ENCODE results near the gene C1orf232. TPM values are rescaled to one million over a fixed set of nuclear protein-coding genes. Genes with fewer than 3 reads are reported as not detected.
A peak's percentile ranks its signal among the peaks of the same experiment; 100 is the strongest.

Gene C1orf232
- total RNA-seq, 4 donors from 2014 or later = not detected

- DNase-seq (ENCODE audit: low spot score) (no peak), ATAC-seq (ENCODE audit: low FRiP score) (no peak)
- TF ChIP-seq, protein P1, sequence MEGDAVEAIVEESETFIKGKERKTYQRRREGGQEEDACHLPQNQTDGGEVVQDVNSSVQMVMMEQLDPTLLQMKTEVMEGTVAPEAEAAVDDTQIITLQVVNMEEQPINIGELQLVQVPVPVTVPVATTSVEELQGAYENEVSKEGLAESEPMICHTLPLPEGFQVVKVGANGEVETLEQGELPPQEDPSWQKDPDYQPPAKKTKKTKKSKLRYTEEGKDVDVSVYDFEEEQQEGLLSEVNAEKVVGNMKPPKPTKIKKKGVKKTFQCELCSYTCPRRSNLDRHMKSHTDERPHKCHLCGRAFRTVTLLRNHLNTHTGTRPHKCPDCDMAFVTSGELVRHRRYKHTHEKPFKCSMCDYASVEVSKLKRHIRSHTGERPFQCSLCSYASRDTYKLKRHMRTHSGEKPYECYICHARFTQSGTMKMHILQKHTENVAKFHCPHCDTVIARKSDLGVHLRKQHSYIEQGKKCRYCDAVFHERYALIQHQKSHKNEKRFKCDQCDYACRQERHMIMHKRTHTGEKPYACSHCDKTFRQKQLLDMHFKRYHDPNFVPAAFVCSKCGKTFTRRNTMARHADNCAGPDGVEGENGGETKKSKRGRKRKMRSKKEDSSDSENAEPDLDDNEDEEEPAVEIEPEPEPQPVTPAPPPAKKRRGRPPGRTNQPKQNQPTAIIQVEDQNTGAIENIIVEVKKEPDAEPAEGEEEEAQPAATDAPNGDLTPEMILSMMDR (IDR thresholded peaks at IDR 0.05) = no peak
Measured at GRCh38 chr1:26180010-26180506, 11.3 kb upstream of the C1orf232 start.

DNA sequence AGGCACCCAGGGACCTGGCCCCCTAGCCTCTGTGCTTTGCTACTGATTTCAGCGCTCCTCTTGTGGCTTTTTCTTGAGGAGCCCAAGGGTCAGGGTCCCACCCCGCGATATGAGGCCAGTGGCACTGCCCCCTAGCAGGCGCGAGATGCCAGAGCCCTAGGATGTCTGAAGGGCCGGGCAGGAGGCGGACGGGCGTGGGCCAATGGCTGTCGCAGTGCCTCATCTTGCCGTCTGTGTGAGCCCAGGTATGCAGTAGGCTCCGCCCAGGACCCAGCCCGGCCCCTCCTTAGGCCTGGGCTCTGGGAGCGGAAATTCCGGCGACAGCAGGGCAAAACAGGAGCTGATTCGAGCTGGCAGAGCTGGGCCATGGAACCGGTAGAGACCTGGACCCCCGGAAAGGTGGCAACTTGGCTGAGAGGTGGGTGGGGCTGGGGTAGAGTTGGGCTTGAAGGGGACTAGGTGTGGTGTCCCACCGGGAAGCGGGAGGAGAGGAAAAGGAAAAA lies 8.5 kb upstream of the C1orf232 start, which contains the start of gene CNKSR1:
CNKSR1 (plus strand) TSS at position 310 of the 503 bp plus-strand sequence; CDS start at position 367, 57 bp downstream.
- ATAC-seq (ENCODE audit: low FRiP score) = peak; percentile 24
- DNase-seq (ENCODE audit: low spot score) = no peak
- TF ChIP-seq, protein P1 (IDR thresholded peaks at IDR 0.05) = no peak

GRCh38 chr1:26175346-26175745 lies 6.6 kb upstream of the C1orf232 start:
- ATAC-seq (ENCODE audit: low FRiP score) (no peak), DNase-seq (ENCODE audit: low spot score) (no peak)
- TF ChIP-seq, protein P1 (IDR thresholded peaks at IDR 0.05) = no peak

GRCh38 chr1:26171084-26172072 lies 2.6 kb upstream of the C1orf232 start, which contains the start of gene ZNF593OS:
Gene ZNF593OS (minus strand): TSS chr1:26171832. CDS start chr1:26171661, 171 bp downstream.
- no peak for ATAC-seq (ENCODE audit: low FRiP score)
- TF ChIP-seq, protein P1 (IDR thresholded peaks at IDR 0.05) = no peak
- DNase-seq (ENCODE audit: low spot score) = no peak

DNA sequence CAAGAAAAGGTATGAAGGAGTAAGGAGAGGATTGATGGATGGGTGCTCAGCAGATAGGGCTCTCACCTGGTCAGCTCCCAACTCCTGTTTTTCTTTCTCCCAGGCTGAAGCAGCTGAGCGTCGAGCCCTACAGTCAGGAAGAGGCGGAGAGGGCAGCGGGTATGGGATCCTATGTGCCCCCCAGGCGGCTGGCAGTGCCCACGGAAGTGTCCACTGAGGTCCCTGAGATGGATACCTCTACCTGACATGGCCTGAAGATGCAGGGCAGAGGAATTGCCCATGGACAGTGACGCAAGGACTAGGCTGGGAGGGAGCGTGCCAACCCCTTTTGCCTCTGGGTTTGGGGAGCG lies 1.7 kb upstream of the C1orf232 start:
- no peak for ATAC-seq (ENCODE audit: low FRiP score)
- TF ChIP-seq, protein P1 (IDR thresholded peaks at IDR 0.05) = no peak
- no peak for DNase-seq (ENCODE audit: low spot score)

DNA sequence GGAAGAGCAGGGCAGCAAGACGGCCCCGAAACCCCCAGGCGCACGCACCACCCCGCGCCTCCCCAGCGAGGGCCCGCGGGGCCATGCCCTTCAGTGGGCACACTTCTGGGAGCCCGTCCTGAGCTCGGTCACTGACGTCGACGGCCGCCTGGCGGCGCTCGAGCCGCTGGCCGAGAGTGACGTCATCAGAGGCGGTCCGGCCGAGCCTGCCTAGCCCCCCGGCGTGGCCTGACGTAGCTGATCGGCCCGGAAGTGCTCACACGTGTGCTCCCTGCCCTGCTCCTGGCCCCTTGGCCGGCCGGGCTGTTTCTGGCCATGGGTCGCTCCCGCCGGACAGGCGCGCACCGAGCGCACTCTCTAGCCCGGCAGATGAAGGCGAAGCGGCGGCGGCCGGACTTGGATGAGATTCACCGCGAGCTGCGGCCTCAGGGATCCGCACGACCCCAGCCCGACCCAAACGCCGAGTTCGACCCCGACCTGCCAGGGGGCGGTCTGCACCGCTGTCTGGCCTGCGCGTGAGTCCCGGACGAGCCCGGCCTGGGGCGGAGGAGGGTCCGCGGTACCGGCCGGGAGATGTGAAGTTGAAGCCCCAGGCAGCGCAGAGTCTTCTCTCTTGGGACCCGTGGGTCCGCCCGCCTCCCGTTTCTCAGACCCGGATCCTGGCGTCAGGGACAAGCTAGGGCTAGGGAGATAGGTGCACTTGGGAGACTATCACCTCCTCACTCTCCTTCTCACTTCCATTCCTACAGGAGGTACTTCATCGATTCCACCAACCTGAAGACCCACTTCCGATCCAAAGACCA lies 1.1 kb upstream of the C1orf232 start, which contains the start of gene ZNF593:
ZNF593 (plus strand) TSS at position 240 of the 803 bp plus-strand sequence; CDS start at position 316, 76 bp downstream.
- ATAC-seq (ENCODE audit: low FRiP score) (peak; percentile 96), DNase-seq (ENCODE audit: low spot score) (peak; percentile 68)
- TF ChIP-seq, protein P1 (IDR thresholded peaks at IDR 0.05) = peak in 1 of 3 donors; percentile 82
